GM12878 (cell line): ENCODE results near the gene TMEM208. TPM values are rescaled to one million over a fixed set of nuclear protein-coding genes. Genes with fewer than 3 reads are reported as not detected.

Source experiments
- ATF2 ChIP-seq: IDR thresholded peaks from 2 replicates; pipeline ENCODE4 v1.6.1; 2012; ENCODE audit warnings: low read length, inconsistent platforms
- BMI1 ChIP-seq: fragments of 450-650 bp; IDR thresholded peaks from 2 replicates; pipeline ENCODE4 v1.6.1; 2016; ENCODE audit warnings: mild to moderate bottlenecking, moderate library complexity, borderline replicate concordance
- CBFB ChIP-seq: IDR thresholded peaks from 2 replicates; pipeline ENCODE4 v1.6.1; 2016; ENCODE audit warnings: antibody characterized with exemption, low read depth
- CEBPB ChIP-seq, 2 experiments: fragments of 150-350 bp in 1 of 2; IDR thresholded peaks; 2 replicates each; pipeline ENCODE4 v1.6.1; 2012 to 2014; ENCODE audit warnings: low read depth in 2 of 2, low read length in 2 of 2, borderline replicate concordance in 1 of 2, inconsistent platforms in 1 of 2
- CREB1 ChIP-seq: IDR thresholded peaks from 2 replicates; pipeline ENCODE4 v1.6.1; 2012; ENCODE audit warnings: low read depth, mild to moderate bottlenecking, inconsistent platforms
- EZH2 ChIP-seq: IDR thresholded peaks from 2 replicates; pipeline ENCODE4 v1.6.1; 2012; ENCODE audit warnings: low read depth, mild to moderate bottlenecking, control low read depth, inconsistent platforms, low read length, borderline replicate concordance; ENCODE audit not compliant: control insufficient read depth
- IKZF2 ChIP-seq, 2 experiments: fragments of 450-650 bp; IDR thresholded peaks; 2 replicates each; pipeline ENCODE4 v1.6.1; 2017; ENCODE audit warnings: mild to moderate bottlenecking in 2 of 2, moderate library complexity in 2 of 2
- IRF4 ChIP-seq: IDR thresholded peaks from 2 replicates; pipeline ENCODE4 v1.6.1; 2011; ENCODE audit warnings: low read depth, low read length
- JUND ChIP-seq: IDR thresholded peaks from 2 replicates; pipeline ENCODE4 v1.6.1; 2012; ENCODE audit warnings: low read depth, mild to moderate bottlenecking, low read length, improper control_type of control experiment, moderate library complexity
- MEF2A ChIP-seq: IDR thresholded peaks from 2 replicates; pipeline ENCODE4 v1.6.1; 2011; ENCODE audit warnings: low read depth, mild to moderate bottlenecking, low read length, moderate library complexity; ENCODE audit not compliant: insufficient read depth
- MTA2 ChIP-seq: fragments of 450-650 bp; IDR thresholded peaks from 2 replicates; pipeline ENCODE4 v1.6.1; 2016; ENCODE audit warnings: low read depth, mild to moderate bottlenecking, moderate library complexity
- MTA3 ChIP-seq: IDR thresholded peaks from 2 replicates; pipeline ENCODE4 v1.6.1; 2012; ENCODE audit warnings: low read length, inconsistent platforms, borderline replicate concordance
- NFYA ChIP-seq: IDR thresholded peaks from 2 replicates; pipeline ENCODE4 v1.6.1; 2011; ENCODE audit warnings: low read depth, mild to moderate bottlenecking, low read length, improper control_type of control experiment, borderline replicate concordance
- PAX8 ChIP-seq: fragments of 450-650 bp; IDR thresholded peaks from 2 replicates; pipeline ENCODE4 v1.6.1; 2017; ENCODE audit warnings: mild to moderate bottlenecking, moderate library complexity
- PKNOX1 ChIP-seq: fragments of 450-650 bp; IDR thresholded peaks from 2 replicates; pipeline ENCODE4 v1.6.1; 2016; ENCODE audit warnings: mild to moderate bottlenecking
- RFX5 ChIP-seq: IDR thresholded peaks from 2 replicates; pipeline ENCODE4 v1.6.1; 2011; ENCODE audit warnings: low read depth, low read length, improper control_type of control experiment
- SIX5 ChIP-seq: IDR thresholded peaks from 2 replicates; pipeline ENCODE4 v1.6.1; 2011; ENCODE audit warnings: mild to moderate bottlenecking, low read depth, low read length, moderate library complexity; ENCODE audit not compliant: severe bottlenecking
- SPI1 ChIP-seq: IDR thresholded peaks from 2 replicates; pipeline ENCODE4 v1.6.1; 2011; ENCODE audit warnings: low read depth, mild to moderate bottlenecking, low read length, moderate library complexity, borderline replicate concordance; ENCODE audit not compliant: insufficient read depth
- SUZ12 ChIP-seq: fragments of 200-600 bp; sonication (generic); IDR thresholded peaks from one replicate; pipeline ENCODE4 v1.6.1; 2018; ENCODE audit warnings: antibody characterized with exemption, mild to moderate bottlenecking; ENCODE audit not compliant: unreplicated experiment
- USF1 ChIP-seq: IDR thresholded peaks from 2 replicates; pipeline ENCODE4 v1.6.1; 2011; ENCODE audit warnings: borderline replicate concordance, low read depth, mild to moderate bottlenecking, moderate library complexity, mixed read lengths, low read length; ENCODE audit not compliant: insufficient read depth; ENCODE audit errors: extremely low read length
- WRNIP1 ChIP-seq: IDR thresholded peaks from 2 replicates; pipeline ENCODE4 v1.6.1; 2011; ENCODE audit warnings: low read depth, low read length, improper control_type of control experiment, borderline replicate concordance
- ZNF207 ChIP-seq: fragments of 450-650 bp; IDR thresholded peaks from 2 replicates; pipeline ENCODE4 v1.6.1; 2014; ENCODE audit warnings: antibody characterized with exemption, mild to moderate bottlenecking, borderline replicate concordance
- ZNF384 ChIP-seq: IDR thresholded peaks from 2 replicates; pipeline ENCODE4 v1.6.1; 2012; ENCODE audit warnings: low read depth, mild to moderate bottlenecking, low read length, improper control_type of control experiment, borderline replicate concordance
- ZNF687 ChIP-seq: fragments of 450-650 bp; IDR thresholded peaks from 2 replicates; pipeline ENCODE4 v1.6.1; 2017; ENCODE audit warnings: mild to moderate bottlenecking, moderate library complexity
- polyA plus RNA-seq, 11 experiments: library from polyadenylated mRNA; depleted of rRNA in 4 of 11; unstranded in 6 of 11; stranded (reverse) in 5 of 11; fragments of >200 nt; fragmentation: Nextera tagmentation in 4 of 11; fragmentation: Illumina TruSeq in 1 of 11; extraction: Ambion mirVana in 4 of 11; extraction: Trizol in 1 of 11; gene quantifications; 1 replicate in 1 of 11; 2 replicates in 10 of 11; pipeline versions ENCODE4 v1.2.1 to v1.2.3, GENCODE V29; 2011 to 2016; ENCODE audit warnings: inconsistent platforms in 2 of 11, missing spikeins in 2 of 11, low read depth in 1 of 11
- total RNA-seq, 4 experiments: library from RNA; depleted of rRNA in 3 of 4; stranded (reverse); fragments of >200 nt in 3 of 4; fragmentation: Illumina TruSeq in 1 of 4; extraction: Trizol in 1 of 4; gene quantifications; 2 replicates each; pipeline versions ENCODE4 v1.2.1 to v1.2.3, GENCODE V29; 2013 to 2021

TMEM208 gene
- total and polyA plus RNA-seq, 10 of the 15 experiments (the other 5 are each of a cell fraction or from before 2014, with no cell fraction given), result 34.1 to 244 (median 54.1) TPM

GRCh38 chr16:67191995-67192681 is 34.8 kb upstream of the TMEM208 start, which contains the start of gene E2F4 (continued):
- no peak for TF ChIP-seq SUZ12
- no peak for TF ChIP-seq JUND
- TF ChIP-seq PKNOX1, result 0 out of 2 replicates have a peak, but pooled peaks have one; percentile 12
- TF ChIP-seq SIX5, result peak; percentile 33
- TF ChIP-seq IKZF2 (IDR thresholded peaks at IDR 0.05), result no peak
- no peak for TF ChIP-seq EZH2
- TF ChIP-seq WRNIP1, result no peak
- peak; percentile 93 for TF ChIP-seq CBFB
- TF ChIP-seq BMI1, result no peak
- TF ChIP-seq RFX5, result no peak
- TF ChIP-seq ZNF384, result no peak
- peak; percentile 72; the same call in 1 of the 2 replicates for TF ChIP-seq CREB1
- TF ChIP-seq CEBPB (IDR thresholded peaks at IDR 0.05; ENCODE audit: borderline replicate concordance in 1 of 2, low read depth in 2 of 2, low read length in 2 of 2), result no peak
- no peak for TF ChIP-seq NFYA
- no peak for TF ChIP-seq IRF4
- TF ChIP-seq ZNF207, result peak; percentile 78; the same call in 1 of the 2 replicates
- no peak for TF ChIP-seq ATF2
- TF ChIP-seq PAX8, result no peak
- TF ChIP-seq USF1, result peak; percentile 7
- no peak for TF ChIP-seq MEF2A
- peak; percentile 78 for TF ChIP-seq SPI1
- no peak for TF ChIP-seq MTA2
- TF ChIP-seq ZNF687, result peak; percentile 70
- TF ChIP-seq MTA3, result no peak
